HEK293 (cell line): ENCODE results near the gene ANKRD44.

Source experiments
- CTCF ChIA-PET: fragments of 350-600 bp; formaldehyde crosslinking; extraction: SDS; loops from one replicate; lab custom pipeline; 2021; ENCODE audit warnings: antibody characterized with exemption; lab: Yijun Ruan, JAX
- POLR2A ChIA-PET: fragments of 300-600 bp; formaldehyde crosslinking; extraction: SDS; loops from one replicate; lab custom pipeline; 2020; ENCODE audit warnings: antibody characterized with exemption, inconsistent platforms; lab: Yijun Ruan, JAX
- H3K27ac ChIP-seq: fragments of 200-500 bp; sonication (Bioruptor generic); 2 replicates; pipeline ENCODE4 v1.5.1; 2014; ENCODE audit warnings: low read depth, low read length, control low read depth, inconsistent platforms; ENCODE audit errors: extremely low read depth
- H3K36me3 ChIP-seq, 2 experiments: fragments of 200-500 bp in 1 of 2; sonication (Bioruptor generic) in 1 of 2; 1 replicate in 1 of 2; 2 replicates in 1 of 2; pipeline ENCODE4 v1.5.1; 2014 to 2017; ENCODE audit warnings: inconsistent platforms in 2 of 2, low read length in 2 of 2; ENCODE audit not compliant: control insufficient read depth in 2 of 2, insufficient read depth in 1 of 2
- H3K4me1 ChIP-seq: fragments of 200-500 bp; sonication (Bioruptor generic); 2 replicates; pipeline ENCODE4 v1.5.1; 2014; ENCODE audit warnings: mild to moderate bottlenecking, low read length, inconsistent platforms; ENCODE audit not compliant: control insufficient read depth, insufficient read depth
- H3K4me3 ChIP-seq: 2 replicates; pipeline ENCODE4 v1.5.1; 2011; ENCODE audit warnings: low read depth, mild to moderate bottlenecking, control low read depth, low read length, moderate library complexity
- H3K9me3 ChIP-seq: fragments of 200-500 bp; sonication (Bioruptor generic); 2 replicates; pipeline ENCODE4 v1.5.1; 2014; ENCODE audit warnings: low read depth, low read length, inconsistent platforms; ENCODE audit not compliant: control insufficient read depth, insufficient read depth
- FEZF1 ChIP-seq: fragments of 450-650 bp; formaldehyde crosslinking; IDR thresholded peaks from 2 replicates; pipeline ENCODE4 v1.5.1; 2016; ENCODE audit warnings: missing biosample characterization, missing genetic modification characterization
- GFI1B ChIP-seq: fragments of 450-650 bp; formaldehyde crosslinking; IDR thresholded peaks from 2 replicates; pipeline ENCODE4 v1.5.1; 2016; ENCODE audit warnings: missing biosample characterization, missing genetic modification characterization
- HOXD13 ChIP-seq: sonication (generic); formaldehyde crosslinking; IDR thresholded peaks from 2 replicates; pipeline ENCODE4 v1.8.0; 2022; ENCODE audit warnings: missing genetic modification reagents, borderline replicate concordance
- KLF1 ChIP-seq: fragments of 450-650 bp; formaldehyde crosslinking; IDR thresholded peaks from 2 replicates; pipeline ENCODE4 v1.5.1; 2016; ENCODE audit warnings: missing biosample characterization, missing genetic modification characterization
- KLF10 ChIP-seq: fragments of 450-650 bp; IDR thresholded peaks from 2 replicates; pipeline ENCODE4 v1.5.1; 2018; ENCODE audit warnings: missing biosample characterization, mild to moderate bottlenecking, missing genetic modification characterization
- PRDM6 ChIP-seq: fragments of 450-650 bp; formaldehyde crosslinking; IDR thresholded peaks from 2 replicates; pipeline ENCODE4 v1.5.1; 2017; ENCODE audit warnings: missing biosample characterization, missing genetic modification characterization
- SP7 ChIP-seq: fragments of 450-650 bp; formaldehyde crosslinking; IDR thresholded peaks from 2 replicates; pipeline ENCODE4 v1.5.1; 2016; ENCODE audit warnings: missing biosample characterization, missing genetic modification characterization
- WT1 ChIP-seq: fragments of 450-650 bp; formaldehyde crosslinking; IDR thresholded peaks from 2 replicates; pipeline ENCODE4 v1.5.1; 2016; ENCODE audit warnings: missing biosample characterization, missing genetic modification characterization
- YY1 ChIP-seq: fragments of 450-650 bp; formaldehyde crosslinking; IDR thresholded peaks from 2 replicates; pipeline ENCODE4 v1.5.1; 2018; ENCODE audit warnings: missing biosample characterization, missing genetic modification characterization
- ZBTB17 ChIP-seq: fragments of 450-650 bp; formaldehyde crosslinking; IDR thresholded peaks from 2 replicates; pipeline ENCODE4 v1.5.1; 2016; ENCODE audit warnings: missing biosample characterization, missing genetic modification characterization
- ZFP3 ChIP-seq: fragments of 450-650 bp; formaldehyde crosslinking; IDR thresholded peaks from 2 replicates; pipeline ENCODE4 v1.5.1; 2016; ENCODE audit warnings: low read depth, missing biosample characterization, missing genetic modification characterization
- ZFP37 ChIP-seq: fragments of 450-650 bp; formaldehyde crosslinking; IDR thresholded peaks from 2 replicates; pipeline ENCODE4 v1.5.1; 2016; ENCODE audit warnings: missing biosample characterization, missing genetic modification characterization
- ZNF157 ChIP-seq: fragments of 450-650 bp; formaldehyde crosslinking; IDR thresholded peaks from 2 replicates; pipeline ENCODE4 v1.5.1; 2016; ENCODE audit warnings: missing biosample characterization, missing genetic modification characterization
- ZNF174 ChIP-seq: fragments of 450-650 bp; formaldehyde crosslinking; IDR thresholded peaks from 2 replicates; pipeline ENCODE4 v1.5.0; 2017; ENCODE audit warnings: missing biosample characterization, mild to moderate bottlenecking, missing genetic modification characterization
- ZNF202 ChIP-seq: fragments of 450-650 bp; formaldehyde crosslinking; IDR thresholded peaks from 2 replicates; pipeline ENCODE4 v1.5.1; 2016; ENCODE audit warnings: missing biosample characterization, missing genetic modification characterization, borderline replicate concordance
- ZNF274 ChIP-seq, 2 experiments: fragments of 200-500 bp in 1 of 2; fragments of 450-650 bp in 1 of 2; sonication (Bioruptor generic) in 1 of 2; formaldehyde crosslinking in 1 of 2; IDR thresholded peaks; 2 replicates each; pipeline versions ENCODE4 v1.5.1 to v1.6.1; 2014 to 2016; ENCODE audit warnings: borderline replicate concordance in 1 of 2, inconsistent platforms in 1 of 2, low read length in 1 of 2, missing biosample characterization in 1 of 2, missing genetic modification characterization in 1 of 2
- ZNF366 ChIP-seq: fragments of 450-650 bp; formaldehyde crosslinking; conservative IDR thresholded peaks from 2 replicates; pipeline ENCODE4 v1.5.1; 2016; ENCODE audit warnings: missing biosample characterization, missing genetic modification characterization
- ZNF37A ChIP-seq: fragments of 450-650 bp; IDR thresholded peaks from 2 replicates; pipeline ENCODE4 v1.5.1; 2018; ENCODE audit warnings: missing biosample characterization, missing genetic modification characterization
- ZNF391 ChIP-seq: fragments of 450-650 bp; formaldehyde crosslinking; IDR thresholded peaks from 2 replicates; pipeline ENCODE4 v1.5.1; 2016; ENCODE audit warnings: low read depth, missing biosample characterization, missing genetic modification characterization, borderline replicate concordance
- ZNF501 ChIP-seq: fragments of 450-650 bp; formaldehyde crosslinking; IDR thresholded peaks from 2 replicates; pipeline ENCODE4 v1.5.1; 2016; ENCODE audit warnings: missing biosample characterization, missing genetic modification characterization
- ZNF555 ChIP-seq: fragments of 450-650 bp; formaldehyde crosslinking; conservative IDR thresholded peaks from 2 replicates; pipeline ENCODE4 v1.5.1; 2017; ENCODE audit warnings: missing biosample characterization, mild to moderate bottlenecking, missing genetic modification characterization, inconsistent platforms
- ZNF600 ChIP-seq: fragments of 450-650 bp; formaldehyde crosslinking; IDR thresholded peaks from 2 replicates; pipeline ENCODE4 v1.5.1; 2016; ENCODE audit warnings: missing biosample characterization, missing genetic modification characterization
- ZNF654 ChIP-seq: fragments of 450-650 bp; formaldehyde crosslinking; IDR thresholded peaks from 2 replicates; pipeline ENCODE4 v1.5.1; 2016; ENCODE audit warnings: low read depth, missing biosample characterization, missing genetic modification characterization

ANKRD44 gene

GRCh38 chr2:197138506-197138905, 172.1 kb downstream of the ANKRD44 start:
- ChIA-PET CTCF (interaction anchor here (1.4 kb wide), 1 partner anchor 30 kb away, joined by 4 read pairs; no protein-coding TSS in a partner anchor), POLR2A (no interaction called here)
- no peak overlapping the region for H3K27ac ChIP-seq
- H3K36me3 ChIP-seq: no peaks in the 10 kb centered on the region
- TF ChIP-seq ZNF274 (IDR thresholded peaks at IDR 0.05; ENCODE audit: low read length) (no peak), ZNF274 (tag by site-specific recombination; IDR thresholded peaks at IDR 0.05; ENCODE audit: borderline replicate concordance) (no peak), ZNF174 (tag by site-specific recombination) (no peak), ZNF157 (tag by site-specific recombination) (no peak), SP7 (tag by site-specific recombination) (no peak), ZNF501 (tag by site-specific recombination) (no peak), KLF1 (tag by site-specific recombination) (no peak), ZNF366 (tag by site-specific recombination) (no peak)
- H3K9me3 ChIP-seq: no peaks in the 10 kb centered on the region
- no peaks in the 10 kb centered on the region for H3K4me1 ChIP-seq
- H3K4me3 ChIP-seq: no peak overlapping the region

- CTCF ChIA-PET: interaction anchor here (0.6 to 4.1 kb wide), 3 partner anchors 24 to 387 kb away, joined by 3 to 19 read pairs (median 3); no protein-coding TSS in a partner anchor
- TF ChIP-seq ZFP37 (tag by site-specific recombination) (no peak), ZNF37A (tag by site-specific recombination) (no peak), KLF10 (no peak), YY1 (no peak), ZBTB17 (tag by site-specific recombination) (no peak), ZNF555 (tag by site-specific recombination) (no peak)
- TF ChIP-seq, all 188 proteins: peak for 0
- H3K9me3 ChIP-seq: no peaks in the 10 kb centered on the region
- no peak overlapping the region for H3K4me3 ChIP-seq
- H3K27ac ChIP-seq: no peak overlapping the region
- POLR2A ChIA-PET: no interaction called here
- no peaks in the 10 kb centered on the region for H3K4me1 ChIP-seq
- no peaks in the 10 kb centered on the region for H3K36me3 ChIP-seq
Measured at GRCh38 chr2:197137826-197138477, 172.6 kb downstream of the ANKRD44 start.

- Histone ChIP-seq H3K4me1 (no peaks in the 10 kb centered on the region), H3K9me3 (no peaks in the 10 kb centered on the region), H3K27ac (no peak overlapping the region), H3K4me3 (no peak overlapping the region), H3K36me3 (no peaks in the 10 kb centered on the region)
- TF ChIP-seq ZNF202 (tag by site-specific recombination): no peak
- no peak for TF ChIP-seq GFI1B (tag by site-specific recombination)
- TF ChIP-seq ZFP3: no peak
- no peak for TF ChIP-seq ZNF654 (tag by site-specific recombination)
- no peak for TF ChIP-seq ZNF391 (tag by site-specific recombination)
- TF ChIP-seq ZNF157 (tag by site-specific recombination): no peak
- no peak for TF ChIP-seq FEZF1 (tag by site-specific recombination)
- TF ChIP-seq WT1: no peak
- TF ChIP-seq ZNF274 (IDR thresholded peaks at IDR 0.05; ENCODE audit: low read length): no peak
- TF ChIP-seq ZNF274 (tag by site-specific recombination; IDR thresholded peaks at IDR 0.05; ENCODE audit: borderline replicate concordance): no peak
- TF ChIP-seq HOXD13 (CRISPR knock-in tag): no peak
- TF ChIP-seq PRDM6 (tag by site-specific recombination): no peak
- no peak for TF ChIP-seq ZNF600 (tag by site-specific recombination)
- ChIA-PET CTCF (interaction anchor here (0.6 to 4.1 kb wide), 3 partner anchors 24 to 386 kb away, joined by 3 to 19 read pairs (median 3); no protein-coding TSS in a partner anchor), POLR2A (no interaction called here)
Measured at GRCh38 chr2:197137231-197137630, 173.3 kb downstream of the ANKRD44 start.
